Hypothalamus (tissue), 51 donors: ENCODE data around the gene P3H4.
"Not testable (repeated sequence)": the region's sequence is repeated elsewhere in the genome, so short reads cannot be mapped to it uniquely, and the experiment has no call there.

Experiments used
- DNase-seq, 51 donors: peaks; one replicate each; lab custom pipeline; 2025; lab: John Stamatoyannopoulos, UW

Gene P3H4, protein sequence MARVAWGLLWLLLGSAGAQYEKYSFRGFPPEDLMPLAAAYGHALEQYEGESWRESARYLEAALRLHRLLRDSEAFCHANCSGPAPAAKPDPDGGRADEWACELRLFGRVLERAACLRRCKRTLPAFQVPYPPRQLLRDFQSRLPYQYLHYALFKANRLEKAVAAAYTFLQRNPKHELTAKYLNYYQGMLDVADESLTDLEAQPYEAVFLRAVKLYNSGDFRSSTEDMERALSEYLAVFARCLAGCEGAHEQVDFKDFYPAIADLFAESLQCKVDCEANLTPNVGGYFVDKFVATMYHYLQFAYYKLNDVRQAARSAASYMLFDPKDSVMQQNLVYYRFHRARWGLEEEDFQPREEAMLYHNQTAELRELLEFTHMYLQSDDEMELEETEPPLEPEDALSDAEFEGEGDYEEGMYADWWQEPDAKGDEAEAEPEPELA

DNA sequence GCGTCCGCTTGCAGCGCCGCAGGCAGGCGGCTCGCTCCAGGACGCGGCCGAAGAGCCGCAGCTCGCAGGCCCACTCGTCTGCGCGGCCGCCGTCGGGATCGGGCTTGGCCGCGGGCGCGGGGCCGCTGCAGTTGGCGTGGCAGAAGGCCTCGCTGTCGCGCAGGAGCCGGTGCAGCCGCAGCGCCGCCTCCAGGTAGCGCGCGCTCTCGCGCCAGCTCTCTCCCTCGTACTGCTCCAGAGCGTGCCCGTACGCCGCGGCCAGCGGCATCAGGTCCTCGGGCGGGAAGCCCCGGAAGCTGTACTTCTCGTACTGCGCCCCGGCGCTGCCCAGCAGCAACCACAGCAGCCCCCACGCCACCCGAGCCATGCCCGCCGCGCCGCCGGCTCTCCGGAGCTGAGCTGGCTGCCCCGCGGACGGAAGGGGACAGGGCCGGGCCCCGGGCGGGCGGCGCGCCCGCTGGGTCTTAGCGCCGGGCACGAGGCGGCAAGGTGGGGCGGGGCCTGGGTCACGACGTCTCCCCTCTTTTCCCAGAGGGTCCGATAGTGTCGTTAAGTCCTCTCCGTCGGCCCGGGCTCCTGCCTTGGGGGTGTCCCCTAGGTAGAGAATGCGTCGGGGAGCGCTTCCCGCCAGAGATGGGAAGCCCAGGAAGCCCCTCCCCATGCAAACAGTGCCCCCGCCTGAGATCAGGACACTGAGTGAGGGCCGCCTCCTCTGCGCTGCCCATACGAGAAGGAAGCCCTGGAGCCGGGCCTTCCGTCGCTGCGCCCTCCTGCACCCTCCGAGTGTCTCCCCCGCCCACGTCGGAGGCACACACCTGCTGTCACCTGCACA lies at the start of gene P3H4:
TSS of gene P3H4 (minus strand) at position 401 of the 832 bp plus-strand sequence. CDS start at position 367, 34 bp downstream.
- DNase-seq, result peak in 47 of 51 donors; percentile 20 to 87 (median 62)

DNA sequence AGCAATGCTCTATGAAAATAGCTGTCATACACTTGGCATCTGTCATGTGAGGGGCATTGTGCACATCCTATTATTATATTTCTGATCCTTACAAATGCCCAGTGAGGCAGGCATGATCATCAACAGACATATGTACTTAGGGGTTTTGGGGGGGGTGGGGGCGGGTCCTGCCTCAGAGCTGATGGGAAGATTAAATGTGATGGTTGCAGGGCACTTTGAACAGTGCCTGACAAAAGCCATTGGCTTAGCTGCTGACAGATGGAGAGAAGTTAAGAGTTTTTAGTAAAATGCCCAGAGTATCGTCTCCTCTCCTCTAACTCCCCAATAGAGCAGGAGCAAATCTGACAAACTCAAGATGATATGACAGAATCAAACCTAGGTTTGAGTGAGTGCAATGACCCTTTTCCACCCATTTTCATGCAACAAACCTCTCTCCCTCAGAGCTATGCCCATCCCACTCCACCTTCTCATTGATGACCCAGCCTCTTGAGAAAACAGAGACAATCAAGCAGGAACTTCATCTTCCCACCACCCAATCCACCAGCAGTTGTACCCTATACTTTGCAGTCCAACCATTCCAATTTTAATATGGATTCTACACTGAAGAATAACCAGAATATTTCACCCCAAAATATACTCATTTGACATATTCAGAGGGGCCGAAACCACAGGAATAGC lies 48.6 kb upstream of the P3H4 start:
- no peak for DNase-seq

DNA sequence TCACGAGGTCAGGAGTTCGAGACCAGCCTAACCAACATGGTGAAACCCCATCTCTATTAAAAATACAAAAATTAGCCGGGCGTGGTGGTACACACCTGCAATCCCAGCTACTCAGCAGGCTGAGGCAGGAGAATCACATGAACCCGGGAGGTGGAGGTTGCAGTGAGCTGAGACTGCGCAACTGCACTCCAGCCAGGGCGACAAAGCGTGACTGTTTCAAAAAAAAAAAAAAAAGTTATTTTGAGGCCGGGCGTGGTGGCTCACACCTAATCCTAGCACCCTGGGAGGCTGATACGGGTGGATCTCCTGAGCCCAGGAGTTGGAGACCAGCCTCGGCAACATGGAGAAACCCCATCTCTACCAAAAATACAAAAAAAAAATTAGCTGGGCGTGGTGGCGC lies 39.6 kb upstream of the P3H4 start:
- DNase-seq, result not testable (repeated sequence)

DNA sequence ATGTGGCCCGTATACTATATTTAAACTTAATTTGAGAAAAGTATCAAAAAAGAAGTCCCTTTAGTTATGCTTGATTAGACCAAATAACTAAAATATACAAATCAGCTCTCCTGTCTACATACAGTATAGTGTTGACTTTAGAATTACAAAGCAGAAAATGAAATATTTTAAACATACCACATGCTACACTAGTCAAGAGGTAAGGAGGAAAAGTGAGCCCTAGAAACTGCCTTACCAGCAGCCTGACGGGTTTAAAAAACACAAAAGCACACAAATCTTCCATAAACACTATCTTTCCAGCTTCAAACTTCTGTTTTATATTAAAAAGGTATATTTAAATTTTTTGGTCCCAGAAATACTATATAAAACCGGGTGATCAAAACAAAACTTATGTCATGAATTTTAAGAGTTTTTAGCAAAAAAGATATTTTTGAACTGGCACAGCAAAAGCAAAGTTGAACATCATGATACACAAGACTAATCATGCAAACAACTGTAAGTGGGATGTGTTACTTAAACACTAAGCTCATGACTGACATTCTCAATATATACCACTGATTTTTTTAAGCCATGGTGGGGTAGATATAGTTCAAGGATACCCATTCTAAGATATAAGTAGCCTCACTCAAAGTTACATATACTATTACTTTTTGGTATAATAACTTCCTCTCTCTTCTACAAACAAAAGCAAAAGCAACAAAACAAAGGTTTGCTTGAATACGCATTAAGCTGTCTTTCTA lies 37.7 kb upstream of the P3H4 start:
- DNase-seq, result no peak

DNA sequence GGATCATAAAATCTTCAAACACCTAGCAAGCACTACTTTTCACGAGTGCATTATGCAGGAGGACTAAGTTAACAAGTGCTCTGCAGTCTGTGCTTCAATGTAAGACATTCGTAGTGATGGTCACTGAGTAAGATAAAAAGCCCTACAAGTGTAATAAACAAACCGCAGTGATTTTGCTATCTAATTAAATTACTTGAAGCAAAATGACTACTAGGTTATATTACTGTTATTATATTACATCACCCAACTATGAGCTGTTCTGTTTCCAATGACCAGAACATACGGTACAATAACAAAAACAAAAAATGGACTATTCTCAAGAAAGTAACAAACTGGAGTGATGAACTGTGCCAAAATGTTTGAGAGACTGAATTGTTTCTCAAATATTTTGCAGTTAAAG lies 37.0 kb upstream of the P3H4 start:
- DNase-seq, result no peak

DNA sequence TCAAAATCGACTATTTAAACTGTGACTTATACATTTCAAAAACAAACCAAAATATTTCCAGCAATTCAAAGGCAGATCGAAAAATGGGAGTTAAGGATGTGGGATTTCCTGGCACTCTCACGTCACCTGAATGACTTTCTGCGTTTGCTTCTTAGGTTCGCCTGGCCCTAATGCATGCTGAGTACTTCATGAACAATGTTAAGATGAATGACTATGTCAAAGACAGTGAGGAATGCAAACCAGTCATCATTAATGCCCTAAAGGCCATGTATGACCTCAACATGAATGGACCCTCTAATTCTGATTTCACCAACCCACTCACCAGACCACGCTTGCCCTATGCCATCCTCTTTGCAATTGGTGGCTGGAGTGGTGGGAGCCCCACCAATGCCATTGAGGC lies 33.2 kb upstream of the P3H4 start:
- no peak for DNase-seq

DNA sequence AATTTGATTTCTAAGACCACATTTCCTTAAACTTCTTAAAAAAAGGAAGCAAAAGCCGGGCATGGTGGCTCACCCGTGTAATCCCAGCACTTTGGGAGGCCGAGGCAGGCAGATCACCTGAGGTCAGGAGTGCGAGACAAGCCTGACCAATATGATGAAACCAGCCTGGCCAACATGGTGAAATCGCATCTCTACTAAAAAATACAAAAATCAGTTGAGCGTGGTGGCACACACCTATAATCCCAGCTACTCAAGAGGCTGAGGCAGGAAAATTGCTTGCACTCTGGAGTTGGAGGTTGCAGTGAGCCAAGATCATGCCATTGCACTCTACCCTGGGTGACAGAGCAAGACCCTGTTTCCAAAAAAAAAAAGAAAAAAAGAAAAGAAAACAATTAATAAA lies 29.0 kb upstream of the P3H4 start:
- not testable (repeated sequence) for DNase-seq

DNA sequence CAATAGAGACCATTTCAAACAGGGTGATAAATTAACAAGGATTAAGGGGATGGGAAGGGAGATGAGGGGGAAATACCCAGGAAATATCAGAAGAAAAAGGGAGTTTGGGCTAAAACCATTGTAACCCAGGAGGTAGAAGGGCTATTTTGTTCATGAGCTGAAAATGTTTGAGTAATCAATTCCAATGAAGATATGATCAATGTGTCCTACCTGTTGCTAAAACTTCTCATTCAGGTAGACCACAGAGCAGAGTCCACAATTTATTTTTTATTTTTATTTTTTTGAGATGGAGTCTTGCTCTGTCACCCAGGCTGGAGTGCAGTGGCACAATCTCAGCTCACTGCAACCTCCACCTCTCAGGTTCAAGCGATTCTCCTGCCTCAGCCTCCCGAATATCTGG lies 27.7 kb upstream of the P3H4 start:
- DNase-seq, result not testable (repeated sequence)

DNA sequence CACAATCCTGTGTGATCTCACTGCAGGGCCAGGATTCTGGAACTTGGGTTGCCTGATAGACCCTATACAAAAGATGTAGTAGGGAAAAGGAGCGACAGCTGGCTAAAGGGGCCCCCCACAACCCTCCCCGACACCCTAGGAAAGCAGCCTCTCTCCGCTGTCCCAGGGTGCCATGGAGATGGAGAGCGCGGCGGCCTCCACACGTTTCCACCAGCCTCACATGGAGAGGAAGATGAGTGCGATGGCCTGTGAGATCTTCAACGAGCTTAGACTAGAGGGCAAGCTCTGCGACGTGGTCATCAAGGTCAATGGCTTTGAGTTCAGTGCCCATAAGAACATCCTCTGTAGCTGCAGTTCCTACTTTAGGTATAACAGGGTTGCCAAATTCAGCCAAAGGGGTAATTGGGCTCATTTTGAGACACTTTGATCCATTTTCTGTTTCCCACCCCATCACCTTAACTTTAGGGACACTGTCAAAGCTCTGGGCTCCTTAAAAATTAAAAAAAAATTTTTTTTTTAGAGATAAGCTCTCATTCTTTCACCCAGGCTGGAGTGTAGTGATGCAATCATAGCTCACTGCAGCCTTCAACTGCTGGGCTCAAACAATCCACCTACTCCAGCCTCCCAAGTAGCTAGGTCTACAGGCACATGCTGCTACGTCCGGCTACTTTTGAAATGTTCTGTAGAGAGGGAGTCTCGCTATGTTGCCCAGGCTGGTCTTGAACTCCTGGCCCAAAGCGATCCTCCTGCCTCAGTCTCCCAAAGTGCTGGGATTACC lies 26.2 kb upstream of the P3H4 start, which contains the start of gene KLHL10:
TSS of gene KLHL10 (plus strand) at position 65 of the 778 bp plus-strand sequence. CDS start at position 173, 108 bp downstream.
- DNase-seq, result no peak

DNA sequence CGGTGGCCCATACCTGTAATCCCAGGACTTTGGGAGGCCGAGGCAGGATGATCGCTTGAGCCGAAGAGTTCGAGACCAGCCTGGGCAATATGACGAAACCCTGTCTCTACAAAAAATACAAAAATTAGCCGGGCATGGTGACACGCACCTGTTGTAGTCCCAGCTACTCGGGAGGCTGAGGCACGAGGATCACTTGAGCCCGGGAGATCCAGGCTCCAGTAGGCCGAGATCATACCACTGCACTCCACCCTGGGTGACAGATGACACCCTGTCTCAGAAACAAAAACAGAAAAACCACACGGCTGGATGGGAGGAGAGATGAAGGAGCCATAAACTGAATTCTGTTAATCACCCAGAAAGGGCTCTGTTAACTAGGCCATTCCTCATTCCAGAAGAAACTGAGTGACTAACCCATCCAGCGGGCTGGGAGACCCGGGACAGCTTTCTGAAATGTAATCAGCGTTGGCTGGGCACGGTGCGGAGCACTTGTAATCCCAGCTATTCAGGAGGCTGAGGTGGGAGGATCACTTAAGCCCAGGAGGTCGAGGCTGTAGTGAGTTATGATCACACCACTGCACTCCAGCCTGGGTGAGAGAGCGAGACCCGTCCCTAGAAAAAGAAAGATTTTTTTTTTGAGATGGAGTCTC lies 24.9 kb upstream of the P3H4 start:
- DNase-seq, result no peak

DNA sequence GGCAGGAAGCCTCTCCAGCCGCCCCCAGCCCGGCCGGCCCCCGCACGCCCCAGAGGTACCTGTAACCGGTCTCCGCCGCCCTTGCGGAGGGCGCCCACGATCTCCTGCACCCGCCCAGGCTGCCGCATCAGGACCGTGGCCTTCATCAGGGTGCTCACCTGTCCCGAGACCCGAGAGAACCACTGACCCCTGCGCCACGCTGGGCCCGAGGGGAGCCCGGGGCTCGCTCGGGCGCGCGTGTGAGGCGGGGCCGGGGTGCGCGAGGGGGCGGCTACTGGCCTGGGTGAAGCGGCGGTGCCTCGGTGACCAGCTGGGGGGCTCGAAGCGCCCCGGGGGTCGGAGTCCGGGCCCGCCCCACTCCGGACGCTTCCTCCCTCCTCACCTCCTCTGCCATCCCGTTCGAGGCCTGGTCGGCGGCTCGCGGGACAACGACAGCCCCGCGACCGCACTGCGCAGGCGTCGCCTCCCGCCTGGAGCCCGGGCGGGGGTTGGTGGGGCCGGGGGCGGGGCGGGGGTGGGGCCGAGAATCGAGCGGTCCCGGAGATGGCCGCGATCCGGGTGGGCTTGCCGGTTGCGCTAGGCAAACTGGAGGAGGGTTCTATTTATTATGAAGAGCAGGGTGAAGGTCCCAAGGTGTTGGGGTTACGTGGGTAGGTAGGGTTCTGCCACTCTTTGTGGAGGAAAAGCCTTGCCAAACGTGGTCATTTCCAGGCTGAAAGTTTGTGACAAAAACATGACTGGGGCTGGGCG lies 24.2 kb upstream of the P3H4 start, which contains the start of gene NT5C3B:
TSS of gene NT5C3B (minus strand) at position 433 of the 750 bp plus-strand sequence. CDS start at position 394, 39 bp downstream.
- DNase-seq, result peak in 45 of 51 donors; percentile 6 to 78 (median 44)

DNA sequence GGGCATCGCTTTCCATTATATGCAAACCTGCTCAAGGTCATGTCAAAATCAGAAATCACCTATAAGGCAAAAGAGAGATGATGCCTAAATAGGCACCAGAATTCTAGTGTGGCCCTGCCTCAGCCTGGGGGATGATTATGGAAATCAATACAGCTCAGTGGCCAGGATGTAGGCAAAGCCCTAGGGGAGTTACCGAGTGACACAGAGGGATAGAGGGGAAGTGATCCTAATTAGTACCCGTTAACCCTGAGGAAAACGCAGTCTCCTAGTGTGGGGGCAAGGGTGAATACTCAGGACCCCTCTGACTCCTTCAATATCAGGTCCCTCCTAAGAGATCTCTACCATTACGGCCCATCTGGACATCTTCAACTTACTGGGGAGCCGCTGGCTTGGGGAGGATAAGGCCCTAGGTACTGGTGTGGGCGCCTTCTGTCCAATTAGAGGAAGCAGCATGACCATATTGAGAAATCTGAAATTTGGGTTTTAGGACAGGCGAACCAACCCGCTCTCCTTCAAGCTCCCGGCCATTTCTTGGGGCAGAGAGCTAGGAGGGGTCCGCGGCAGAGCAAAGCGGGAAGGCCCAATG lies 23.6 kb upstream of the P3H4 start:
- DNase-seq, result peak in 2 of 51 donors; percentile 10 to 13

DNA sequence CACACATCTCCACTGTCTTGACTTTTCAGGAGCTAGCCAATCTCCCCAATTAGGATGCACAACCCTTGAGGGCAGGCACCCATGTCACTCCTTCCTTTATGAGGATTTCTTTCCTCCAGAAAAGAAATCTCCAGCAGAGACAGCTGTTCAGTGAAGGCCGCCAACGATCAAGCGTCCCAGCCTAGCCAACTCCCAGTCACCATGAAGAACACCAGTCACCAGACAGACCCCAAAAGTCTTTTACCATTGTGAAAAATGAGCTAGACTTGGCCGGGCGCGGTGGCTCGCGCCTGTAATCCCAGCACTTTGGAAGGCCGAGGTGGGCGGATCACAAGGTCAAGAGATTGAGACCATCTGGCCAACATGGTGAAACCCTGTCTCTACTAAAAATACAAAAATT lies 18.2 kb upstream of the P3H4 start:
- not testable (repeated sequence) for DNase-seq

DNA sequence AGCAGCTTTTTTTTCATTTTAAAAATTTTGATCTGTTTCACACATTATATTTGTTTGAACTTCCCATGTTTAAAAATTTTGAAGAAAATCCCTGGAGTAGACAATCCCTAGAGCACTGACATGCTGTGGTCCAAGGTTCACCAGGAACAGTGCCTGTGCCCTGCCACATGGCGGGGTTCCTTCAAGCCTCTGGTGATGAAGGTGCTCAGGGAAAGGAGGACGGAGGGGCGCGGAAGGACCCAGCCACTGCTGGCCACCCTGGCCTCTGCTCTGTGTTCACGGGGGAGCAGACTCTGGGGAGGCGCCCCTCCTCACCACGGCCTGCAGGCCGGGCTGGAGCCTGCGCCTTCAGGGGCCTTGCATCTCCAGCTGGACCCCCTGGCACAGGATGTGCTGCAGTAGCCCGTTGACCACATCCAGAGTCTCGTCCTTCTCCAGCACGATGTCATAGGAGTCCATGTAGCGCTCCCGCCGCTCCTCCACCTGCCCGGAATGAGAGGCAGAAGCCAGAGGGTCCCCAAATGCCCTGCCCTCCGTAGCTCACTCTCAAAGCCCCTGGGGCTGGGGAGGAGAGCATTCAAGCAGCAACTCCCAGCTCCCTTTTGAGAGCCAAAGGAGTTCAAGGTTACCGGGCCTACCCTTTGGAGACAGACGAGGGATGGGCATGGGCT lies 13.6 kb upstream of the P3H4 start:
- DNase-seq, result no peak

DNA sequence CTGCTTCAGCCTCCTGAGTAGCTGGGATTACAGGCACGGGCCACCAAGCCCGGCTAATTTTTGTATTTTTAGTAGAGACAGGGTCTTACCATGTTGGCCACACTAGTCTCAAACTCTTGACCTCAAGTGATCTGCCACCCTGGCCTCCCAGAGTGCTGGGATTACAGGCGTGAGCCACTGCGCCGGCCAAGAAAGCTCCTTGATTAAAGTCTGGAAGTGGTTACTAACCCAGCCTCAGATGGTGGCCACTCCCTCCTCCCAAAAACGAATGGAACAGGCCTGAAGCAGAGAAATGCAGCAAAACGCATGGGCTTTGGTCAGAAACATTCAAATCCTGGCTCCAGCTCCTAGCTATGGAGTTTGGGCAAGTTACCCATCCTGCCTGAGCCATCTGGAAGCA lies 12.3 kb upstream of the P3H4 start:
- DNase-seq, result no peak

DNA sequence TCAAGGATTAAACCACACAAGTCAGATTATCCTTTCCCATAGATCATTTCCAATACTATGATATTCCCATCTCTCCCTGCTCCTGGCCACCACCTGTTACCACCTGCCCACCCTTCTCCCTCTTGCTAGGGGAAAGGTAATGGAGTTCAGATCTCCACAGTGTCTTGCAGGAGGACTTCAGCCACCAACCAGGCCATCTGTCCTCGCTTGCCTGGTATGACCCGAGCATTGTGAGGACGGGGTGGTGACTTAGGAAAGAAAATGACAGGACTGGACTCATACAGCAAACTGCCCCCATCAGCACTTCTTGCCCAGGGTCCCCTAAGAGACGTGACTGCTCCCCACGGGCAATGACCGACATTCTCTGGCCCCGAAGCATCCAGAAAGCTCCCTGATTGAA lies 11.8 kb upstream of the P3H4 start:
- no peak for DNase-seq

DNA sequence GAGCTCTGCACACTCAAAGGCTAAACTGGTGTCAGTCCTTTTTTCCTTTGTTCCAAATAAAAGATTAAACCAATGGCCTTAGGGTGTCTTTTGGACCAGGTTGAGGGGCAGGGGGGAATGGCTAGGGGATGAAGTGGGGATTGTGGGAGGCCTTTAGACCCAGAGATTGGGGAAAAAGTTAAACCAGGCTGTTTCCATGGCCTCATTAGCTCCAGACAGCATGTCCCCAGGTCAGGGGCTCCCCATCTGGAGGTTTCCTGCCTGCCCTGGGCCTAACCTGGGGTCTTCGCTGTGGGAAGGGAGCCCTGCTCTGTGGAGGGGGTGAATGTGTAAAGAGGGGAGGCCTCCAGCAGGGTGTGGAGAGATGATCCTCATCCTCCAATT lies 11.4 kb upstream of the P3H4 start:
- DNase-seq, result no peak
